ENCODE measurements around the gene C7.

The C7 gene

DNA sequence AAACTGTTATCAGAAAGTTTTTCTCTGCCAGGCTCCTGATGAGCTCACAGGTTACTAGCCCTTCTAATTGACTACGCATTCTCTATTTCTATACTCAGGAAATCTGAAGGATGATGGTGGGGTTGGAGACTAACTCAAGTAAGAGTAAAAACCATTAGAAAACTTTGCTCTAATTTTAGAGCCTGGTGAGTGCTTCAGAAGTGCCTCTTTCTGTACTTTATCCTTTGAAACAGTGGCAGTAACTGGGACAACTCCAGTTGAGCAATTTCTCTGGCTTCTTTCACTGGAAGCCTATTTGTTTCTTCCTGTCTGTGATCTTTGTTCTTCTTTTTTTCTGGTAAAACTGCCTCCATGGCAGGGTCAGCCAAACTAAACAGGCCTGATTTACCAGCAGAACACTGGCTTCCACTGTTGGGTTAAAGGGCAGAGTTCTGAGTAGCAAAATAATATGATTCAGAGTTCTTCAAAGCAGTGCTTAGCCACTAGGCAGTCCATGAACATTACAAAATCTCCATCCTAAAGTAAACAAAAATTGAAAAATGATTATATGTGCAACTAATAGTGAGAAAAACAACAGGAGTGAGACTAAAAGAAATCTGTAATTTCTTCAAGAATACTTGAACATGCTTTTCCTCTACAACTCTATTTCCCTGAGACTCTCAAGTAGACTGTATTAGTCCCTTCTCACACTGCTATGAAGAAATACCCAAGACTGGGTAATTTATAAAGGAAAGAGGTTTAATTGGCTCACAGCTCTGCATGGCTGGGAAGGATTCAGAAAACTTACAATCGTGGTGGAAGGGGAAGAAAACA lies 82.1 kb downstream of the C7 start:
- Histone ChIP-seq H3K27ac (peak overlapping the region; percentile 69), H3K36me3 (replicated peaks) (no peaks in the 10 kb centered on the region), H3K27me3 (replicated peaks) (no peaks in the 10 kb centered on the region), H3K4me3 (ENCODE audit: low read depth, low read length) (no peak overlapping the region)
- peak; percentile 82 for DNase-seq
- in situ Hi-C loops (cut with HindIII; ENCODE audit: low pct_ligation_motif_present, low sequenced_read_pairs), result no loop called here
- TF ChIP-seq, protein P1, sequence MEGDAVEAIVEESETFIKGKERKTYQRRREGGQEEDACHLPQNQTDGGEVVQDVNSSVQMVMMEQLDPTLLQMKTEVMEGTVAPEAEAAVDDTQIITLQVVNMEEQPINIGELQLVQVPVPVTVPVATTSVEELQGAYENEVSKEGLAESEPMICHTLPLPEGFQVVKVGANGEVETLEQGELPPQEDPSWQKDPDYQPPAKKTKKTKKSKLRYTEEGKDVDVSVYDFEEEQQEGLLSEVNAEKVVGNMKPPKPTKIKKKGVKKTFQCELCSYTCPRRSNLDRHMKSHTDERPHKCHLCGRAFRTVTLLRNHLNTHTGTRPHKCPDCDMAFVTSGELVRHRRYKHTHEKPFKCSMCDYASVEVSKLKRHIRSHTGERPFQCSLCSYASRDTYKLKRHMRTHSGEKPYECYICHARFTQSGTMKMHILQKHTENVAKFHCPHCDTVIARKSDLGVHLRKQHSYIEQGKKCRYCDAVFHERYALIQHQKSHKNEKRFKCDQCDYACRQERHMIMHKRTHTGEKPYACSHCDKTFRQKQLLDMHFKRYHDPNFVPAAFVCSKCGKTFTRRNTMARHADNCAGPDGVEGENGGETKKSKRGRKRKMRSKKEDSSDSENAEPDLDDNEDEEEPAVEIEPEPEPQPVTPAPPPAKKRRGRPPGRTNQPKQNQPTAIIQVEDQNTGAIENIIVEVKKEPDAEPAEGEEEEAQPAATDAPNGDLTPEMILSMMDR (IDR thresholded peaks at IDR 0.05; ENCODE audit: low read depth, low read length, missing control alignments), result no peak

DNA sequence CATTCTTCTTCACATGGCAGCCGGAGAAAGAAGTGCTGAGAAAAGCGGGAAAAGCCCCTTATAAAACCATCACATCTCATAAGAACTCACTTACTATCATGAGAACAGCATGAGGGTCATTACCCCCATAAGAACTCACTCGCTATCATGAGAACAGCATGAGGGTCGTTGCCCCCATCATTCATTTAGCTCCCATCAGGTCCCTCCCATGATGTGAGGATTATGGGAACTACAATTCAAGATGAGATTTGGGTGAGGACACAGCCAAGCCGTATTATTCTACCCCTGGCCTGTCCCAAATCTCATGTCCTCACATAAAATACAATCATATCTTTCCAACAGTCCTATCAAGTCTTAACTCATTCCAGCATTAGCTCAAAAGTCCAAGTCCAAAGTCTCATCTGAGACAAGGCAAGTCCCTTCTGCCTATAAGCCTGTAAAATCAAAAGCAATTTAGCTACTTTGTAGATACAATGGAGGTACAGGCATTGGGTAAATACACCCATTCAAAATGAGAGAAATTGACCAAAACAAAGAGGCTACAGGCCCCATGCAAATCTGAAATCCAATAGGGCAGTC lies 82.8 kb downstream of the C7 start:
- DNase-seq, result no peak
- H3K4me3 ChIP-seq (ENCODE audit: low read depth, low read length), result no peak overlapping the region
- TF ChIP-seq, protein P1 (IDR thresholded peaks at IDR 0.05; ENCODE audit: low read depth, low read length, missing control alignments), result no peak
- in situ Hi-C loops (cut with HindIII; ENCODE audit: low pct_ligation_motif_present, low sequenced_read_pairs), result no loop called here
- H3K27me3 ChIP-seq (replicated peaks), result no peaks in the 10 kb centered on the region
- no peaks in the 10 kb centered on the region for H3K36me3 ChIP-seq (replicated peaks)
- peak overlapping the region; percentile 69 for H3K27ac ChIP-seq

- in situ Hi-C loops (cut with HindIII; ENCODE audit: low pct_ligation_motif_present, low sequenced_read_pairs), result no loop called here
- TF ChIP-seq, protein P1 (IDR thresholded peaks at IDR 0.05; ENCODE audit: low read depth, low read length, missing control alignments), result no peak
These were observed 86.7 kb downstream of the C7 start for GRCh38 chr5:40995801-40996586.

GRCh38 chr5:40999142-40999541 lies 89.8 kb downstream of the C7 start:
- in situ Hi-C loops (cut with HindIII; ENCODE audit: low pct_ligation_motif_present, low sequenced_read_pairs), result no loop called here
- TF ChIP-seq, protein P1 (IDR thresholded peaks at IDR 0.05; ENCODE audit: low read depth, low read length, missing control alignments), result no peak
- H3K36me3 ChIP-seq (replicated peaks), result no peaks in the 10 kb centered on the region
- no peaks in the 10 kb centered on the region for H3K27me3 ChIP-seq (replicated peaks)
- H3K4me3 ChIP-seq (ENCODE audit: low read depth, low read length), result no peak overlapping the region
- DNase-seq, result no peak
- H3K27ac ChIP-seq, result no peak overlapping the region

More at GRCh38 chr5:40995801-40996586, 86.7 kb downstream of the C7 start:
- H3K27me3 ChIP-seq (replicated peaks), result no peaks in the 10 kb centered on the region
- H3K27ac ChIP-seq, result no peak overlapping the region
- no peaks in the 10 kb centered on the region for H3K36me3 ChIP-seq (replicated peaks)
- no peak for DNase-seq
- no peak overlapping the region for H3K4me3 ChIP-seq (ENCODE audit: low read depth, low read length)

- H3K27me3 ChIP-seq (replicated peaks), result no peaks in the 10 kb centered on the region
- TF ChIP-seq, protein P1 (IDR thresholded peaks at IDR 0.05; ENCODE audit: low read depth, low read length, missing control alignments), result no peak
- in situ Hi-C loops (cut with HindIII; ENCODE audit: low pct_ligation_motif_present, low sequenced_read_pairs), result no loop called here
- DNase-seq, result no peak
- no peaks in the 10 kb centered on the region for H3K36me3 ChIP-seq (replicated peaks)
- H3K4me3 ChIP-seq (ENCODE audit: low read depth, low read length), result no peak overlapping the region
- no peak overlapping the region for H3K27ac ChIP-seq
These were observed 90.7 kb downstream of the C7 start for GRCh38 chr5:40999966-41000365.

Measured in brain microvascular endothelial cell (primary cell).